DOHH2 (cell line): Measurements from ENCODE around the gene CPT1A.
"Not testable (repeated sequence)": the region's sequence is repeated elsewhere in the genome, so short reads cannot be mapped to it uniquely, and the experiment has no call there.

Source experiments
- H3F3A ChIP-seq: fragments of 200-600 bp; sonication (generic), shearing (Covaris generic); 2 replicates; pipeline ENCODE4 v1.6.0; 2016; ENCODE audit warnings: antibody characterized with exemption, mild to moderate bottlenecking; ENCODE audit not compliant: control insufficient read depth, insufficient read depth
- H3K27ac ChIP-seq: fragments of 200-600 bp; sonication (generic); 2 replicates; pipeline ENCODE4 v1.5.1; 2014; ENCODE audit warnings: low read depth, mild to moderate bottlenecking, low read length, moderate library complexity
- H3K27me3 ChIP-seq: fragments of 200-600 bp; sonication (generic); 2 replicates; pipeline ENCODE4 v1.6.1; 2014; ENCODE audit warnings: mild to moderate bottlenecking, low read length, mixed read lengths; ENCODE audit not compliant: control insufficient read depth
- H3K36me3 ChIP-seq: fragments of 200-600 bp; sonication (generic); 2 replicates; pipeline ENCODE4 v1.6.1; 2014; ENCODE audit warnings: mild to moderate bottlenecking, low read length, moderate library complexity, mixed read lengths; ENCODE audit not compliant: control insufficient read depth
- H3K4me1 ChIP-seq: fragments of 200-600 bp; sonication (generic); 2 replicates; pipeline ENCODE4 v1.6.1; 2014; ENCODE audit warnings: mild to moderate bottlenecking, low read length, mixed read lengths; ENCODE audit not compliant: control insufficient read depth
- H3K4me2 ChIP-seq: fragments of 200-600 bp; sonication (generic); 2 replicates; pipeline ENCODE4 v1.6.0; 2014; ENCODE audit warnings: mild to moderate bottlenecking, low read length, moderate library complexity
- H3K4me3 ChIP-seq: fragments of 200-600 bp; sonication (generic); 2 replicates; pipeline ENCODE4 v1.5.1; 2014; ENCODE audit warnings: mild to moderate bottlenecking, low read length, mixed read lengths
- H3K79me2 ChIP-seq: fragments of 200-600 bp; sonication (generic); 2 replicates; pipeline ENCODE4 v1.6.1; 2014; ENCODE audit warnings: mild to moderate bottlenecking, low read length, mixed read lengths; ENCODE audit not compliant: control insufficient read depth
- H3K9me2 ChIP-seq: fragments of 200-600 bp; sonication (generic); replicated peaks from 2 replicates; pipeline ENCODE4 v1.6.1; 2014; ENCODE audit warnings: mild to moderate bottlenecking, low read length, mixed read lengths; ENCODE audit not compliant: control insufficient read depth
- H3K9me3 ChIP-seq: fragments of 200-600 bp; sonication (generic); 2 replicates; pipeline ENCODE4 v1.6.1; 2014; ENCODE audit warnings: antibody characterized with exemption, low read length, mixed read lengths; ENCODE audit not compliant: control insufficient read depth, insufficient read depth
- H4K20me1 ChIP-seq: fragments of 200-600 bp; sonication (generic); 2 replicates; pipeline ENCODE4 v1.6.0; 2014; ENCODE audit warnings: low read depth, mild to moderate bottlenecking, antibody characterized with exemption, low read length, moderate library complexity; ENCODE audit not compliant: control insufficient read depth, insufficient read depth
- EZH2phosphoT487 ChIP-seq: fragments of 200-600 bp; sonication (generic); IDR thresholded peaks from 2 replicates; pipeline ENCODE4 v1.6.1; 2017; ENCODE audit warnings: borderline replicate concordance, mild to moderate bottlenecking, antibody characterized with exemption, low read length, moderate library complexity, mixed read lengths
- TF ChIP-seq, protein P1 (sequence below): fragments of 200-600 bp; sonication (generic); IDR thresholded peaks from one replicate; pipeline ENCODE4 v1.5.1; 2014; ENCODE audit warnings: antibody characterized with exemption, mild to moderate bottlenecking, low read depth, low read length; ENCODE audit not compliant: poor library complexity, severe bottlenecking

Gene CPT1A

DNA sequence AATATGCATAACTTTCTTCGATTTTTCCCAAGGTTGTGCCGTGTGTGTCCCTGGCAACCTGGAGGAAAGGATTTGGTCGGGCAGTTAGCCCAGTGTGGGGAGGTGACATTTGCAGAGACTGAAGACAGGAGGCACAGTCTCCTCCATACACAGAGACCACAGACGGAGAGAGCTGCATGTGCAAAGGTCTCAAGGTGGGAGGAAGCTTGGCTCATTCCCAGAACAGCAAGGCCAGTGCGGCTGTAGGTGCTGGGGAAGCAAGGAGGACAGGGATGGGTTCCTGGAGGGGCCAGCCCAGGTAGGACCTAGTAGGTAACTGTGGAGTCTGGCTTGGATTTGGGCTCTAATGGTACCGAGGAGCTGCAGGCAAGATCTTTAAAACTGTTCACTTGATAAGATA, 20.7 kb upstream of the CPT1A start:
- no peak for TF ChIP-seq EZH2phosphoT487
- TF ChIP-seq, protein P1, sequence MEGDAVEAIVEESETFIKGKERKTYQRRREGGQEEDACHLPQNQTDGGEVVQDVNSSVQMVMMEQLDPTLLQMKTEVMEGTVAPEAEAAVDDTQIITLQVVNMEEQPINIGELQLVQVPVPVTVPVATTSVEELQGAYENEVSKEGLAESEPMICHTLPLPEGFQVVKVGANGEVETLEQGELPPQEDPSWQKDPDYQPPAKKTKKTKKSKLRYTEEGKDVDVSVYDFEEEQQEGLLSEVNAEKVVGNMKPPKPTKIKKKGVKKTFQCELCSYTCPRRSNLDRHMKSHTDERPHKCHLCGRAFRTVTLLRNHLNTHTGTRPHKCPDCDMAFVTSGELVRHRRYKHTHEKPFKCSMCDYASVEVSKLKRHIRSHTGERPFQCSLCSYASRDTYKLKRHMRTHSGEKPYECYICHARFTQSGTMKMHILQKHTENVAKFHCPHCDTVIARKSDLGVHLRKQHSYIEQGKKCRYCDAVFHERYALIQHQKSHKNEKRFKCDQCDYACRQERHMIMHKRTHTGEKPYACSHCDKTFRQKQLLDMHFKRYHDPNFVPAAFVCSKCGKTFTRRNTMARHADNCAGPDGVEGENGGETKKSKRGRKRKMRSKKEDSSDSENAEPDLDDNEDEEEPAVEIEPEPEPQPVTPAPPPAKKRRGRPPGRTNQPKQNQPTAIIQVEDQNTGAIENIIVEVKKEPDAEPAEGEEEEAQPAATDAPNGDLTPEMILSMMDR, result no peak
- no peaks in the 10 kb centered on the region for H3K27me3 ChIP-seq
- H3K4me2 ChIP-seq, result no peak overlapping the region
- no peaks in the 10 kb centered on the region for H3F3A ChIP-seq
- H3K4me1 ChIP-seq, result no peaks in the 10 kb centered on the region
- H3K79me2 ChIP-seq, result no peaks in the 10 kb centered on the region
- no peaks in the 10 kb centered on the region for H4K20me1 ChIP-seq
- no peak overlapping the region for H3K4me3 ChIP-seq
- H3K9me3 ChIP-seq, result peaks cover 4% of the 10 kb centered on the region; the same call in 1 of the 2 replicates
- no peaks in the 10 kb centered on the region for H3K36me3 ChIP-seq
- H3K9me2 ChIP-seq, result no peaks in the 10 kb centered on the region
- H3K27ac ChIP-seq, result no peak overlapping the region

GRCh38 chr11:68859123-68859522, 17.4 kb upstream of the CPT1A start:
- Histone ChIP-seq H3F3A (no peaks in the 10 kb centered on the region), H3K9me3 (peaks cover 3% of the 10 kb centered on the region; the same call in 1 of the 2 replicates), H3K27ac (no peak overlapping the region), H3K36me3 (no peaks in the 10 kb centered on the region), H3K79me2 (no peaks in the 10 kb centered on the region), H3K4me3 (no peak overlapping the region), H3K4me2 (no peak overlapping the region), H3K27me3 (peaks cover 12% of the 10 kb centered on the region), H4K20me1 (no peaks in the 10 kb centered on the region), H3K9me2 (no peaks in the 10 kb centered on the region), H3K4me1 (no peaks in the 10 kb centered on the region)
- no peak for TF ChIP-seq EZH2phosphoT487
- TF ChIP-seq, protein P1, result no peak

DNA sequence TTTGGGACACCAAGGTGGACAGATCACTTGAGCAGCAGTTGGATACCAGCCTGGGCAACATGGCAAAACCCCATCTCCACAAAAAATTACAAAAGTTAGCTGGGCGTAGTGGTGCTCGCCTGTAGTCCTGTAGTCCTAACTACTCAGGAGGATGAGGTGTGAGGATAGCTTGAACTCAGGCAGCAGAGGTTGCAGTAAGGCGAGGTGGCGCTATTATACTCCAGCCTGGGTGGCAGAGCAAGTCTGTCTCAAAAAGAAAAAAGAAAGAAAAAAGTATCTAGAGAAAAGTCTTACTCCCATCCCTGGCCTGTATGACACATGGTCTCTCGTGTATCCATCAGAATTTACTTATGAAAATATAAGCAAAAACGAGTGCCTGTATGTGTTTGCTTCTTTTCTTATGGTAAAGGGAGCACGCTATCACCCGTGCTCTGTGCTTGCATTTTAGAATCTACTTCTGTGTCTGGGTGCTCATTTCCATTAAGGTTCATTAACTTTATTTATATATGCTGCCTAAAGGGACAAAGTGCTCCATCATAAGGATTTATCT, 15.4 kb upstream of the CPT1A start:
- Histone ChIP-seq H3K36me3 (no peaks in the 10 kb centered on the region), H3K4me2 (no peak overlapping the region), H3F3A (no peaks in the 10 kb centered on the region), H3K4me1 (no peaks in the 10 kb centered on the region), H3K27ac (no peak overlapping the region), H3K4me3 (no peak overlapping the region), H3K27me3 (peaks cover 12% of the 10 kb centered on the region), H3K79me2 (no peaks in the 10 kb centered on the region), H4K20me1 (no peaks in the 10 kb centered on the region), H3K9me3 (no peaks in the 10 kb centered on the region), H3K9me2 (no peaks in the 10 kb centered on the region)
- TF ChIP-seq, protein P1, result no peak
- TF ChIP-seq EZH2phosphoT487, result no peak

DNA sequence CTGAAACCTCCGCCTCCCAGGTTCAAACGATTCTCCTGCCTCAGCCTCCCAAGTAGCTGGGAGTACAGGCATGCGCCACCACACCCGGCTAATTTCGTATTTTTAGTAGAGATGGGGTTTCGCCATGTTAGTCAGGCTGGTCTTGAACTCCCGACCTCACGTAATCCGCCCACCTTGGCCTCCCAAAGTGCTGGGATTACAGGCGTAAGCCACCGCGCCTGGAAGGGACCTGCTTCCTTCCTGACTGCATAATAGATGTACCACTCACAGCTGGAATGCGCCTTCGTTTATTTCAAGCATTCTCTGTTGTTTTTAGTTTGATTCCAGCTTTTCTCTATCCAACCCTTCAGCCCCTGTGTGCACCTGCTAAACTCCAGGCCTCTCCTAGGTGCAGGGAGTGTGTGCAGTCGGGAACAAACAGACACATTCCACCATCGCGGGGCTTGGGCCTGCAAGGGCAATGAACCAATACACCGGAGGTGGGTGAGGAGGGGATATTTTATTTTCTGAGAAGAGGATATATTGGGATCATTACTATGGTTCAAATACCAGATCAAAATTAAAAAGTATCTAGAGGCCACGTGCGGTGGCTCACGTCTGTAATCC, 14.8 kb upstream of the CPT1A start:
- H3K36me3 ChIP-seq, result not testable (repeated sequence)

More for the DNA sequence above, 14.8 kb upstream of the CPT1A start:
- not testable (repeated sequence) for H3F3A ChIP-seq, H3K27ac ChIP-seq, H3K4me1 ChIP-seq, H4K20me1 ChIP-seq, H3K9me2 ChIP-seq, H3K4me2 ChIP-seq, H3K9me3 ChIP-seq, H3K4me3 ChIP-seq, H3K79me2 ChIP-seq
- H3K27me3 ChIP-seq, result peaks cover 12% of the 10 kb centered on the region
